Measurements from ENCODE around the gene IGFBP2. TPM values are rescaled to one million over a fixed set of nuclear protein-coding genes. Genes with fewer than 3 reads are reported as not detected.

Gene IGFBP2
- total and polyA plus RNA-seq, 2 of the 13 experiments (the other 11 are each of a cell fraction or from before 2014, with no cell fraction given) = 2.0 to 5.8 TPM

DNA sequence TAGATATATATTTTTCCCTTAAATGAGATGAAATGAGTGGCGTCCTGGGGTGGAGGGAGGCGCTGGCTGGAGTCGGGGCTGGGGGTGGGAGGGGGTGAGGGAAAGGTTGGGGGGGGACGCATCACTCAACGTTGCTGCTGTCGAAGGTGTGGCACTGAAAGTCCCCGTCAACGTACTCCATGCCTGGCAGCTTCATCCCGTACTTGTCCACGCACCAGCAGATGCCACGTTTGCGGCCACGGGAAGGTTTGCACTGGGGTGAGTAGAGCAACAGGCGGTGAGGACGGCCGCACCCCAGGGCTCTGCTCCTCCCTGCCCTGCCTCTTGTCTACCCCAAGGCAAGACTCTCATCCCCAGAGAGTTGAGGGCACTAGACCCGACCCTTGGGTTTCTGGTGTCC lies 43.4 kb downstream of the IGFBP2 start:
- no peak overlapping the region for H3K4me3 ChIP-seq (replicated peaks in 1 of 3; ENCODE audit: insufficient read depth in 1 of 3, low read depth in 2 of 3, low read length in 3 of 3)
- 35% methylated on average over 17 of the region's 17 CpGs for WGBS (ENCODE audit: low lambda C conversion rate)
- POLR2A ChIA-PET = no interaction called here
- no peak overlapping the region for H3K9ac ChIP-seq (ENCODE audit: insufficient read depth, low read depth, low read length)
- H3K36me3 ChIP-seq (replicated peaks in 1 of 2; ENCODE audit: control insufficient read depth in 1 of 2, insufficient read depth in 2 of 2, low read length in 2 of 2) = no peaks in the 10 kb centered on the region
- no TSS peak for BruUV-seq (replicated peaks)
- CTCF ChIA-PET (ENCODE audit: low intra/inter-chr PET ratio, low total read pairs) = no interaction called here
- TF ChIP-seq, protein P1, sequence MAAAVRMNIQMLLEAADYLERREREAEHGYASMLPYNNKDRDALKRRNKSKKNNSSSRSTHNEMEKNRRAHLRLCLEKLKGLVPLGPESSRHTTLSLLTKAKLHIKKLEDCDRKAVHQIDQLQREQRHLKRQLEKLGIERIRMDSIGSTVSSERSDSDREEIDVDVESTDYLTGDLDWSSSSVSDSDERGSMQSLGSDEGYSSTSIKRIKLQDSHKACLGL (CRISPR knock-in tag; IDR thresholded peaks at IDR 0.05) = no peak
- TF ChIP-seq ATAD3A (CRISPR knock-in tag; IDR thresholded peaks at IDR 0.05) (no peak), BRF2 (CRISPR knock-in tag; IDR thresholded peaks at IDR 0.05) (no peak), THYN1 (CRISPR knock-in tag; IDR thresholded peaks at IDR 0.05; ENCODE audit: borderline replicate concordance, low read depth) (no peak), ZNF607 (CRISPR knock-in tag; IDR thresholded peaks at IDR 0.05; ENCODE audit: borderline replicate concordance) (no peak), ZKSCAN5 (CRISPR knock-in tag; IDR thresholded peaks at IDR 0.05) (no peak), ZNF383 (CRISPR knock-in tag; IDR thresholded peaks at IDR 0.05; ENCODE audit: borderline replicate concordance) (no peak), ZNF329 (CRISPR knock-in tag; IDR thresholded peaks at IDR 0.05; ENCODE audit: low read depth) (no peak), ZNF225 (CRISPR knock-in tag; IDR thresholded peaks at IDR 0.05) (no peak), CREB1 (IDR thresholded peaks at IDR 0.05) (no peak), CREB1 (CRISPR knock-in tag; IDR thresholded peaks at IDR 0.05) (no peak), KDM4B (CRISPR knock-in tag; IDR thresholded peaks at IDR 0.05) (no peak), HOXD1 (CRISPR knock-in tag; IDR thresholded peaks at IDR 0.05) (no peak), PREB (CRISPR knock-in tag; IDR thresholded peaks at IDR 0.05) (no peak), ZNF546 (CRISPR knock-in tag; conservative IDR thresholded peaks at IDR 0.05) (no peak), BRD4 (CRISPR knock-in tag; IDR thresholded peaks at IDR 0.05) (no peak)
- TF ChIP-seq, protein P2, sequence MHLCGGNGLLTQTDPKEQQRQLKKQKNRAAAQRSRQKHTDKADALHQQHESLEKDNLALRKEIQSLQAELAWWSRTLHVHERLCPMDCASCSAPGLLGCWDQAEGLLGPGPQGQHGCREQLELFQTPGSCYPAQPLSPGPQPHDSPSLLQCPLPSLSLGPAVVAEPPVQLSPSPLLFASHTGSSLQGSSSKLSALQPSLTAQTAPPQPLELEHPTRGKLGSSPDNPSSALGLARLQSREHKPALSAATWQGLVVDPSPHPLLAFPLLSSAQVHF (CRISPR knock-in tag; IDR thresholded peaks at IDR 0.05) = no peak
- H3K4me2 ChIP-seq (ENCODE audit: low read depth, low read length) = no peak overlapping the region
- ATAC-seq (no peak), FAIRE-seq (no peak), DNase-seq (ENCODE audit: low spot score) (no peak)
- peaks cover 6% of the 10 kb centered on the region for H3K4me1 ChIP-seq (ENCODE audit: insufficient read depth, low read length)
- no peak overlapping the region for H3K27ac ChIP-seq (ENCODE audit: extremely low read length, insufficient read depth, low read length)
- H3K9me3 ChIP-seq (ENCODE audit: low read length) = no peaks in the 10 kb centered on the region
- peaks cover 9 to 86% of the 10 kb centered on the region in 2 experiments for H3K27me3 ChIP-seq (ENCODE audit: control insufficient read depth in 1 of 2, insufficient read depth in 2 of 2, low read length in 2 of 2)
- H3K79me2 ChIP-seq (ENCODE audit: insufficient read depth, low read length) = no peaks in the 10 kb centered on the region
- intact Hi-C loops (cut with micrococcal nuclease; ENCODE audit: unreplicated experiment) (no loop called here), in situ Hi-C loops (cut with HindIII; ENCODE audit: extremely low pct_ligation_motif_present, low pct_unique_long_range_greater_than_20kb) (no loop called here)
- H4K20me1 ChIP-seq (ENCODE audit: insufficient read depth, low read length) = no peaks in the 10 kb centered on the region
- H2AFZ ChIP-seq (ENCODE audit: low read length) = no peak overlapping the region
